DMS 273 treated with DMSO at 0.1 percent for 48 hours (cell line): ENCODE results near the gene SMIM9.

Experiments
- DNase-seq: peaks from one replicate; lab custom pipeline; 2025; lab: John Stamatoyannopoulos, UW

The SMIM9 gene

DNA sequence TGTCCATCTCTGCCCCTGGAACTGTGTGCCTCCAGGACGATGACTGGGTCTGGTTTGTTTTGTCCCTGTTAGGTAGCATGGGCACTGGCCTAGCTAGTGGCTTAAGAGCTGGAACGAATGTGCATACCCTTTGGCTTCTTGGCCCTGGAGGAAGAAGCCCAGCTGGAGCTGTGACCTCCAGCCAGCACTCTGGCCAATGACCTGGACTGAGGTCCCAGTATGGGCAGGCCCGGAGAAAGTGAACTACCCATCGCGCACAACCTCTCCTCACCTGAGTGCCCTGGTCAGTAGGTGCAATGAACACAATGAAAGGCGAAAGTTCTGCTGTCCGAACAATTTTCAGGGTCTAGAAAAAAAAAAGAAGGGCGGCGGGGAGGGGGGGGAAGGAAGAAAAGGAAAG, 53.5 kb downstream of the SMIM9 start:
- no peak for DNase-seq

- DNase-seq, result no peak
Observed at GRCh38 chrX:154779261-154779660, 55.2 kb downstream of the SMIM9 start.

- no peak for DNase-seq
Observed at GRCh38 chrX:154776753-154777152, 57.7 kb downstream of the SMIM9 start.

DNA sequence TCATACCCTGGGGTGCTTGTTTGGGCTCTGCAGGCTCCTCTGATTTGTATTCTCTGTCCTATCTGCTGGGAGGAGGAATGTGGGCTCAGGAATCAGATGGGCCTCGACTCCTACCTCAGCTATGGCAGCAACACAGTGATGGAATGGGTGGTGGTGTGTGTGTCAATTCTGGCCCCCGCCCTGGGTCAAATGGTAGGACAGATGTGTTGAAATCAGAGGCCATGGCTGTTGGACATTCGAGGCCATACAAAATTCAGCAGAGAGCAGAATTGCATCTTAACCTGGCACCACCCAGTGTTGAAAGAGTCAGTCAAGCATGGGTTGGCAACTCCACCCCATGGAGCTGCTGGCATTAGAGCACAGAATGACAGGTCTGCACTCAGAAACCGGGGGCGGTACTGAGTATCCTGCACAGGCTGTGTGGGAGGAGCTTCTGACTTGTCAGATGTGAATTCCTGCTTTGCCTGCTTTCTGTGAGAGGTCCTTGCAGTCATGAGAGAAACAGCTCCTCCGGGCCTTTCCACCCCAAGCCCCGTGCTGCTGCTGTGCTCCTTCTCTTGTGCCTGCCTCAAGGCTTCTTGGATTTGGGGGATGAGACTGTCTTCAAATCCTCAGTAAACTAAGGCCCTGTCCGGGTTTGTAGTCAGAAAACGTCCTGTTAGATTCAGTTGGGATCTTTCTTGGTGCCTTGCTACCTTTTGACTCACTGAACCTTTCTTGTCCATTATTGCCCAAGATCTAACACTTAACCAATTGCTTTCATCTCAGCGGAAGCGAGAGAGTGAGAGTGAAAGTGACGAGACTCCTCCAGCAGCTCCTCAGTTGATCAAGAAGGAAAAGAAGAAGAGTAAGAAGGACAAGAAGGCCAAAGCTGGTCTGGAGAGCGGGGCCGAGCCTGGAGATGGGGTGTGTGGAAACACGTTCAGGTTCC, 58.8 kb downstream of the SMIM9 start:
- DNase-seq, result no peak

- no peak for DNase-seq
Observed at GRCh38 chrX:154774622-154775021, 59.8 kb downstream of the SMIM9 start.
